ENCODE results near the gene TRIO. TPM values are rescaled to one million over a fixed set of nuclear protein-coding genes. Genes with fewer than 3 reads are reported as not detected.

TRIO gene
- total RNA-seq, 5 donors from 2014 or later (not counting 1 experiment from before 2014, with no cell fraction given): 6.2 to 31.1 (median 11.8) TPM

DNA sequence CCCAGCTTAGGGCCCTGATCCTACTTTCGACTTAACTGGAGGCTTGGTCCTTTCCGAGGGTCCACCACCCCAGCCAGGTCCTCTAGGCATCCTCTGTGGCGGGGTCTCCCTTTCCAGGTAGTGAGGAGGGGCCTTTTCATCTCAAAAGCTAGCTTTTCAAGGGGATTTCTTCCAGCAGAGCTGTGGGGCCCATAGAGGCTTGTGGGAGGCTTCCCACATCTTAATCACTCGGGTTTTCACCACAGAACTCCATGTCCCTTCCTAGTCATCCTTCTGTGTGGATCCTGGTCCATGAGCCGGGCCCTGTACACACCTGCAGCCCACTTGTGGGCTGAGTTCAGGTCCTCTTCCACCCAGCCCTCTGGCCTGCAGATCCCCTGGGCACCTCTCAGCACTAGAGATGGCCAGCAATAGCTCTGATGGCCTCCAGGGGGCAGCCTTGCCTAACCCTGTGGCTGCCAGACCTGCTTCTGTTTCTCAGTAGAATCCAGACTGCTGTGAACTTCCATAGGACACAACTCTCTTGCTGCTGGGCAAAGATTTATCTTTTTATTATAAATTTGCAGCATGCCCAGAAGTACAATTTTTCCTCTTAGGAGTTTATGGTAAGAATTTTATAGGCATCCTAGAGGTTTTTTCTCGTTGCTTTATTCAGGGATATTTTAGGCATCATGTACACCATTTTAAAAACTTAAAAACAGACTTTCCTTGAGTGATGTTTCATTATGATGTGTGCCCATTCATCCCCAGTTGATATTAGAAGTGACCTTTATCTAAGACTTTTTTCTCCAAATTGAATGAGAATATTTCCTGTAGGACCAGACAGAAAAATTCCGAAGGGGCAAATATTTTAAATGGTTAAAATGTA lies 208.9 kb downstream of the TRIO start:
- H3K36me3 Mint-ChIP-seq: no peaks in the 10 kb centered on the region
- ChIA-PET CTCF (interaction anchor here (0.5 to 2.1 kb wide), 10 partner anchors 12 to 302 kb away, joined by 3 to 39 read pairs (median 6); no protein-coding TSS in a partner anchor), POLR2A (no interaction called here)
- no peaks in the 10 kb centered on the region for H3K9me3 ChIP-seq
- ATAC-seq (replicated peaks in 1 of 4): peak; percentile 82 to 87 (median 84)
- H3K9me3 Mint-ChIP-seq: peaks cover 0 to 7% (median 0%) of the 10 kb centered on the region in 3 donors
- 64% methylated on average over 4 of the region's 7 CpGs for WGBS (ENCODE audit: insufficient coverage)
- peak; percentile 6 to 79 (median 46) for DNase-seq
- H3K27me3 ChIP-seq (replicated peaks in 1 of 2; ENCODE audit: control insufficient read depth in 2 of 2, extremely low read depth in 1 of 2, insufficient read depth in 2 of 2, low read length in 1 of 2): peaks cover 0 to 10% of the 10 kb centered on the region in 2 experiments
- no peak overlapping the region for H3K27ac ChIP-seq (ENCODE audit: low read length)
- no peak overlapping the region for H3K4me3 ChIP-seq (ENCODE audit: control insufficient read depth in 1 of 2, extremely low read depth in 1 of 2, low read length in 1 of 2)
- no peaks in the 10 kb centered on the region for H3K36me3 ChIP-seq (ENCODE audit: control insufficient read depth in 2 of 2, extremely low read depth in 1 of 2, insufficient read depth in 1 of 2, low read length in 1 of 2)
- no peak overlapping the region for H3K4me3 Mint-ChIP-seq
- peaks cover 7 to 8% of the 10 kb centered on the region in 2 donors for H3K27me3 Mint-ChIP-seq
- H3K27ac Mint-ChIP-seq: no peak overlapping the region
- no peaks in the 10 kb centered on the region for H3K4me1 Mint-ChIP-seq
- H3K4me1 ChIP-seq (ENCODE audit: control insufficient read depth in 1 of 2, extremely low read depth in 1 of 2, insufficient read depth in 2 of 2, low read length in 2 of 2): no peaks in the 10 kb centered on the region

DNA sequence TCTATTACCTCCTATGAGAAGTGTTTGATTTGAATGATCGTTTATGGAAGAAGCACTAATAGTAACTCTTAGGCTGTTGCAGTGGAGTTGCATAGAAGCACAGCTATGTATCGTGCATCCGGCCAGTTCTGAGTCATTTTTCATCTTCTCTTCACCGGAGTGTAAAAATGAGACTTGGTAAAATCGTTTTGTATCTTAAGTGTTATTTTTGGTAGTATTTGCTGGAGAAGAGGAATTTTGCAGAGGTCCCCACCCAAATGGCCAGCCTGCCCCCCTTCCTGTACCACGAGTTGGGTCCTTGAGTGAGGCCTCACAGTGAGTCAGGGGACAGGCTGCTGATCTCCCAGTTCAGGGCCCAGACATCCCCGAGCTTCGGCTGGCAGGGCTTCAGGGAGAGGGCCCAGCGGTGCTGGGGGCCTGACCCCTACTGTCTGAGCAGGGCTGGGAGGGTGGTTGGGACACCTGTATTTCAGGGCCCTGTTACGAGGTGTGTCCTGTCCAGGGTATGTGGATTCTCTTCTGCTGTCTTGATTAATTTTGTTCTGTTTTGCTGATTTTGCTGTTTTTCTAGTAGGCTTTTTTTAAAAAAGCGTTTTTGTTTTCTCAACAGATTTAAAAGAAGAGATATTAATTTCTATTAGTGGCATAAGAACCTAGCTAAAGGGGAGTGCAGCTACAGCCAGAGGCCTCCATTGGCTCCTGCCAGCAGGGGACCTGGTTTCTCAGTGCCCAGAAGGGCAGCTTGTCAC lies 210.8 kb downstream of the TRIO start:
- Histone ChIP-seq H3K4me3 (ENCODE audit: control insufficient read depth in 1 of 2, extremely low read depth in 1 of 2, low read length in 1 of 2) (no peak overlapping the region), H3K27me3 (replicated peaks in 1 of 2; ENCODE audit: control insufficient read depth in 2 of 2, extremely low read depth in 1 of 2, insufficient read depth in 2 of 2, low read length in 1 of 2) (peaks cover 0 to 12% of the 10 kb centered on the region in 2 experiments), H3K36me3 (ENCODE audit: control insufficient read depth in 2 of 2, extremely low read depth in 1 of 2, insufficient read depth in 1 of 2, low read length in 1 of 2) (no peaks in the 10 kb centered on the region), H3K9me3 (no peaks in the 10 kb centered on the region), H3K27ac (ENCODE audit: low read length) (no peak overlapping the region), H3K4me1 (ENCODE audit: control insufficient read depth in 1 of 2, extremely low read depth in 1 of 2, insufficient read depth in 2 of 2, low read length in 2 of 2) (no peaks in the 10 kb centered on the region)
- 71% methylated on average over 4 of the region's 11 CpGs for WGBS (ENCODE audit: insufficient coverage)
- ATAC-seq (replicated peaks in 1 of 4): no peak
- Mint-ChIP-seq H3K36me3 (no peaks in the 10 kb centered on the region), H3K4me1 (no peaks in the 10 kb centered on the region), H3K27me3 (peaks cover 7 to 8% of the 10 kb centered on the region in 2 donors), H3K9me3 (peaks cover 0 to 5% (median 0%) of the 10 kb centered on the region in 3 donors), H3K4me3 (no peak overlapping the region), H3K27ac (no peak overlapping the region)
- no peak for DNase-seq
- CTCF ChIA-PET: interaction anchor here (0.7 to 3.6 kb wide), 9 partner anchors 9 to 296 kb away, joined by 3 to 17 read pairs (median 7); no protein-coding TSS in a partner anchor
- POLR2A ChIA-PET: interaction anchor here in 1 of 2 donors (0.6 kb wide), 1 partner anchor 109 kb away, joined by 8 read pairs; no protein-coding TSS in a partner anchor

DNA sequence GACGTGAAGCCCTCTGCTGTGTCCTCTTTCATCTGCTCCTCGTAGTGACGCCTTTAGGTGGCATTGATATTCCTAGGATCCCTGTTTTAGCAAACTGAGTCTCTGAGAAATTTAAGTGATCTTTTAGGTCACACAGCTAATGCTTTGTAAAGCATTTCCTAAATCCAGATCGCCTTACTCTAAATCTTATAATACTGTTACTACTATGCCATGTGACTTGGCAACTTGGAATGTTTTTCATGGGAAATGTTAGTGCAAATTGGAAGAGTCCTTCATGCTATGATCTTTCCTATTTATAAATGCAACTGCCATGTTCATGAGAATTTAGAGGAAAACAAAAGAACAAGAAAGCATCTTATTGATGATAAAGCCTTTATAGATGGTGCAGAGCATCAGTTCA lies 212.2 kb downstream of the TRIO start:
- Histone ChIP-seq H3K27me3 (replicated peaks in 1 of 2; ENCODE audit: control insufficient read depth in 2 of 2, extremely low read depth in 1 of 2, insufficient read depth in 2 of 2, low read length in 1 of 2) (peaks cover 0 to 12% of the 10 kb centered on the region in 2 experiments), H3K27ac (ENCODE audit: low read length) (no peak overlapping the region), H3K4me3 (ENCODE audit: control insufficient read depth in 1 of 2, extremely low read depth in 1 of 2, low read length in 1 of 2) (no peak overlapping the region), H3K9me3 (no peaks in the 10 kb centered on the region), H3K4me1 (ENCODE audit: control insufficient read depth in 1 of 2, extremely low read depth in 1 of 2, insufficient read depth in 2 of 2, low read length in 2 of 2) (no peaks in the 10 kb centered on the region), H3K36me3 (ENCODE audit: control insufficient read depth in 2 of 2, extremely low read depth in 1 of 2, insufficient read depth in 1 of 2, low read length in 1 of 2) (peaks cover 0 to 4% of the 10 kb centered on the region in 2 donors)
- ChIA-PET POLR2A (no interaction called here), CTCF (interaction anchor here (3.1 to 3.6 kb wide), 2 partner anchors 293 to 294 kb away, joined by 13 to 17 read pairs; no protein-coding TSS in a partner anchor)
- no peak overlapping the region for H3K27ac Mint-ChIP-seq
- no peaks in the 10 kb centered on the region for H3K9me3 Mint-ChIP-seq
- DNase-seq: no peak
- no peaks in the 10 kb centered on the region for H3K36me3 Mint-ChIP-seq
- WGBS (ENCODE audit: insufficient coverage): 87% methylated on average over 3 of the region's 4 CpGs
- H3K4me1 Mint-ChIP-seq: no peaks in the 10 kb centered on the region
- no peak overlapping the region for H3K4me3 Mint-ChIP-seq
- peaks cover 7 to 10% of the 10 kb centered on the region in 2 donors for H3K27me3 Mint-ChIP-seq
- no peak for ATAC-seq (replicated peaks in 1 of 4)

DNA sequence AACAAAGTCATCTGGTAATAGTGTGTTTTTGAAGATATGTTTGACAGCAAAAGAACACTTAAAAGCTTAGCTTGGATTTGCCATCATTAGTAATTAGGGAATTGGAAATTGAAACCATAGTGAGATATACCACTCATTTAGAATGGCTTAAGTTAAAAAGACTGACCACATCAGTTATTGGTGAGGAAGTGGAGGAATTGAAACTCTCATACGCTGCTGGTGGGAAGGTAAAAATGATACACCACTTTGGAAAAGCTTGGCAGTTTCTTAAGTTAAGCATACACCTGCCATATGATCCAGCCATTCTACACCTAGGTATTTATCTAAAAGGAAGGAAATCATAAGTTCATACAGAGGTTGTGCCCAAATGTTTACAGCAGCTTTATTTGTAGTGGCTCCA lies 213.2 kb downstream of the TRIO start:
- no peak overlapping the region for H3K4me3 Mint-ChIP-seq
- H3K27ac ChIP-seq (ENCODE audit: low read length): no peak overlapping the region
- H3K4me1 Mint-ChIP-seq: no peaks in the 10 kb centered on the region
- peaks cover 5 to 9% of the 10 kb centered on the region in 2 donors for H3K27me3 Mint-ChIP-seq
- peaks cover 0 to 8% of the 10 kb centered on the region in 2 donors for H3K36me3 ChIP-seq (ENCODE audit: control insufficient read depth in 2 of 2, extremely low read depth in 1 of 2, insufficient read depth in 1 of 2, low read length in 1 of 2)
- DNase-seq (no peak), ATAC-seq (replicated peaks in 1 of 4) (no peak)
- no peak overlapping the region for H3K27ac Mint-ChIP-seq
- H3K9me3 ChIP-seq: no peaks in the 10 kb centered on the region
- no peak overlapping the region for H3K4me3 ChIP-seq (ENCODE audit: control insufficient read depth in 1 of 2, extremely low read depth in 1 of 2, low read length in 1 of 2)
- POLR2A ChIA-PET: interaction anchor here in 1 of 2 donors (0.5 kb wide), 1 partner anchor 32 kb away, joined by 3 read pairs; no protein-coding TSS in a partner anchor
- H3K4me1 ChIP-seq (ENCODE audit: control insufficient read depth in 1 of 2, extremely low read depth in 1 of 2, insufficient read depth in 2 of 2, low read length in 2 of 2): no peaks in the 10 kb centered on the region
- no peaks in the 10 kb centered on the region for H3K9me3 Mint-ChIP-seq
- no peaks in the 10 kb centered on the region for H3K36me3 Mint-ChIP-seq
- peaks cover 0 to 12% of the 10 kb centered on the region in 2 experiments for H3K27me3 ChIP-seq (replicated peaks in 1 of 2; ENCODE audit: control insufficient read depth in 2 of 2, extremely low read depth in 1 of 2, insufficient read depth in 2 of 2, low read length in 1 of 2)
- CTCF ChIA-PET: interaction anchor here (0.8 to 3.6 kb wide), 4 partner anchors 16 to 293 kb away, joined by 3 to 17 read pairs (median 8); no protein-coding TSS in a partner anchor
- no CpG with 5 or more reads among the region's 1 CpG for WGBS (ENCODE audit: insufficient coverage)

DNA sequence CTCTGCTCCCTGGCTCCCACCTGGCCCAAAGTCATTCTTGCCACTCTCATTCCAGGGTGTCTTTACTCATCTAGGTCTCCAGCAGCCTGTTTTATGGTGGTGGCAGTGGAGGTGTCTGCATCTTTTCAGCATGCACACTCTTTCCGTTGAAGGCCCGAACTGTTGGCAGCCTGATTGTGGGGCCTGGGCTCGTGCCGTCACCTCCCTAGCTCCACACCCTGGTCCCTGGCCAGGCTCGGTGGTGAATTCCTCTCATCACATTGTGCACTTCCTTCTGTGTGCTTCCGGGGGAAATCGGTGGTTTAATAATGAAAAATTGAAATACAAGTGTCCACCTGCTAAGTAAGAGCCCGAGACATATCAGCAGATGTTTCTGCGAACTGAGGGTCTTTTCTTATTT lies 214.3 kb downstream of the TRIO start:
- DNase-seq: no peak
- no peaks in the 10 kb centered on the region for H3K9me3 ChIP-seq
- H3K4me1 Mint-ChIP-seq: no peaks in the 10 kb centered on the region
- no peaks in the 10 kb centered on the region for H3K36me3 Mint-ChIP-seq
- H3K27ac Mint-ChIP-seq: no peak overlapping the region
- H3K4me3 ChIP-seq (ENCODE audit: control insufficient read depth in 1 of 2, extremely low read depth in 1 of 2, low read length in 1 of 2): no peak overlapping the region
- WGBS (ENCODE audit: insufficient coverage): 100% methylated on average over 2 of the region's 9 CpGs
- H3K4me3 Mint-ChIP-seq: no peak overlapping the region
- POLR2A ChIA-PET: no interaction called here
- peaks cover 0 to 5% of the 10 kb centered on the region in 2 experiments for H3K27me3 ChIP-seq (replicated peaks in 1 of 2; ENCODE audit: control insufficient read depth in 2 of 2, extremely low read depth in 1 of 2, insufficient read depth in 2 of 2, low read length in 1 of 2)
- CTCF ChIA-PET: no interaction called here
- peaks cover 3 to 4% of the 10 kb centered on the region in 2 donors for H3K27me3 Mint-ChIP-seq
- no peaks in the 10 kb centered on the region for H3K4me1 ChIP-seq (ENCODE audit: control insufficient read depth in 1 of 2, extremely low read depth in 1 of 2, insufficient read depth in 2 of 2, low read length in 2 of 2)
- H3K36me3 ChIP-seq (ENCODE audit: control insufficient read depth in 2 of 2, extremely low read depth in 1 of 2, insufficient read depth in 1 of 2, low read length in 1 of 2): peaks cover 0 to 8% of the 10 kb centered on the region in 2 donors
- no peak overlapping the region for H3K27ac ChIP-seq (ENCODE audit: low read length)
- no peak for ATAC-seq (replicated peaks in 1 of 4)
- H3K9me3 Mint-ChIP-seq: no peaks in the 10 kb centered on the region

DNA sequence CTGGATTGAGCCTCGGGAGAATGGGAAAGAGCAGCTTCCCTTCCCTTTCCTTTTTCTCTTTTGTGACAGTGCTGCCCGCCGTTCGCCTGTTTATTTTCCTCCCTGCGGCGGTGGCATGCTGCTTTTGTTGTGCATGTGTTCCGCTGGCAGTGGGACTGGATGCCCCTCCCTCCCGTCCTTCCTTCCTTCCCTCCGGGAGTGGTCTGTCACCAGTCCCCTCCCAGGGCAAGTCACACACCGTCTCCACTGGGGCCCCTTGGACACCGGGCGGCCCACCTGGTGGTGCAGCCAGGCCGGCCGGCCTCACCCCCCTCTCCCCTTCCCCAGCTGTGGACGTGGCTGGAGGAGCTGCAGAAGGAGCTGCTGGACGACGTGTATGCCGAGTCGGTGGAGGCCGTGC lies 214.7 kb downstream of the TRIO start:
- H3K4me3 ChIP-seq (ENCODE audit: control insufficient read depth in 1 of 2, extremely low read depth in 1 of 2, low read length in 1 of 2): no peak overlapping the region
- peaks cover 0 to 5% of the 10 kb centered on the region in 2 experiments for H3K27me3 ChIP-seq (replicated peaks in 1 of 2; ENCODE audit: control insufficient read depth in 2 of 2, extremely low read depth in 1 of 2, insufficient read depth in 2 of 2, low read length in 1 of 2)
- H3K27me3 Mint-ChIP-seq: peaks cover 3 to 4% of the 10 kb centered on the region in 2 donors
- H3K36me3 Mint-ChIP-seq: no peaks in the 10 kb centered on the region
- no peaks in the 10 kb centered on the region for H3K9me3 Mint-ChIP-seq
- H3K9me3 ChIP-seq: no peaks in the 10 kb centered on the region
- peaks cover 0 to 8% of the 10 kb centered on the region in 2 donors for H3K36me3 ChIP-seq (ENCODE audit: control insufficient read depth in 2 of 2, extremely low read depth in 1 of 2, insufficient read depth in 1 of 2, low read length in 1 of 2)
- 91% methylated on average over 14 of the region's 20 CpGs for WGBS (ENCODE audit: insufficient coverage)
- no peak overlapping the region for H3K27ac Mint-ChIP-seq
- H3K4me3 Mint-ChIP-seq: no peak overlapping the region
- ChIA-PET CTCF (no interaction called here), POLR2A (no interaction called here)
- H3K4me1 ChIP-seq (ENCODE audit: control insufficient read depth in 1 of 2, extremely low read depth in 1 of 2, insufficient read depth in 2 of 2, low read length in 2 of 2): no peaks in the 10 kb centered on the region
- H3K27ac ChIP-seq (ENCODE audit: low read length): no peak overlapping the region
- DNase-seq (no peak), ATAC-seq (replicated peaks in 1 of 4) (no peak)
- H3K4me1 Mint-ChIP-seq: no peaks in the 10 kb centered on the region

All from T-cell (primary cell).